Transverse colon (tissue), 4 donors: ENCODE measurements around the gene DPYD. TPM values are rescaled to one million over a fixed set of nuclear protein-coding genes. Genes with fewer than 3 reads are reported as not detected.

Source experiments
- DNase-seq: peaks from one replicate; pipeline ENCODE4 v3.0.0-alpha.2; 2019
- H3K27ac ChIP-seq, 4 donors: fragments of 200-600 bp; sonication (generic); 2 replicates each; pipeline ENCODE4 v1.5.1; 2016 to 2018; ENCODE audit warnings: inconsistent platforms in 4 of 4
- H3K27me3 ChIP-seq: fragments of 200-600 bp; sonication (generic); 2 replicates; pipeline ENCODE4 v1.5.1; 2017; ENCODE audit warnings: inconsistent platforms
- H3K36me3 ChIP-seq, 4 donors: fragments of 200-600 bp; sonication (generic); 2 replicates each; pipeline ENCODE4 v1.5.1; 2017 to 2019; ENCODE audit warnings: inconsistent platforms in 4 of 4
- H3K4me1 ChIP-seq, 4 donors: fragments of 200-600 bp; sonication (generic); 2 replicates each; pipeline ENCODE4 v1.5.1; 2017 to 2020; ENCODE audit warnings: inconsistent platforms in 4 of 4
- H3K4me3 ChIP-seq, 4 donors: fragments of 200-600 bp; sonication (generic); 1 replicate in 1 of 4; 2 replicates in 3 of 4; pipeline versions ENCODE4 v1.5.1 to v1.6.1; 2017 to 2019; ENCODE audit warnings: inconsistent platforms in 4 of 4
- H3K9me3 ChIP-seq, 2 donors: fragments of 200-600 bp; sonication (generic); 2 replicates each; pipeline ENCODE4 v1.5.1; 2017 to 2019; ENCODE audit warnings: inconsistent platforms in 2 of 2
- EP300 ChIP-seq: sonication (generic); formaldehyde crosslinking; IDR thresholded peaks from one replicate; pipeline ENCODE4 v1.6.1; 2017; ENCODE audit warnings: antibody characterized with exemption, low read depth
- POLR2A ChIP-seq: fragments of 450-650 bp; IDR thresholded peaks from one replicate; pipeline ENCODE4 v1.6.1; 2016; ENCODE audit warnings: antibody characterized with exemption, mild to moderate bottlenecking, moderate library complexity
- POLR2AphosphoS5 ChIP-seq, 3 donors: sonication (generic); formaldehyde crosslinking; IDR thresholded peaks; one replicate each; pipeline ENCODE4 v1.6.1; 2016; ENCODE audit warnings: antibody characterized with exemption in 3 of 3
- WGBS, 2 donors: methylation state at CpG; one replicate each; pipeline ENCODE4 v1.1.5; 2018; ENCODE audit warnings: low coverage in 1 of 2; 5-methylcytosine and 5-hydroxymethylcytosine counted together
- in situ Hi-C, 4 donors: fragments of 200-750 bp; cut with MboI; loops; one replicate each; pipeline versions ENCODE4 v1.15.0 to v1.15.1; 2017; ENCODE audit warnings: low sequenced_read_pairs in 3 of 4, low pct_ligation_motif_present in 1 of 4, low pct_unique_long_range_greater_than_20kb in 1 of 4
- intact Hi-C: fragments of 100-400 bp; cut with DNase I; formaldehyde crosslinking; loops from one replicate; pipeline ENCODE4 v1.15.1; 2023; ENCODE audit warnings: low total_unique reads
- total RNA-seq, 4 donors: library from RNA; depleted of rRNA; stranded (reverse); fragments of >200 nt; gene quantifications; one replicate each; pipeline ENCODE4 v1.1.0, GENCODE V29; 2016
- TF ChIP-seq, protein P1 (sequence below), 5 experiments: fragments of 200-600 bp in 3 of 5; fragments of 450-650 bp in 2 of 5; sonication (generic) in 3 of 5; IDR thresholded peaks; 1 replicate in 2 of 5; 2 replicates in 3 of 5; pipeline ENCODE4 v1.5.1; 2016 to 2017; ENCODE audit warnings: antibody characterized with exemption in 5 of 5, inconsistent platforms in 3 of 5, mild to moderate bottlenecking in 2 of 5, moderate library complexity in 1 of 5

The DPYD gene
- total RNA-seq, 4 donors from 2014 or later = 11.2 to 34.8 (median 26.0) TPM

DNA sequence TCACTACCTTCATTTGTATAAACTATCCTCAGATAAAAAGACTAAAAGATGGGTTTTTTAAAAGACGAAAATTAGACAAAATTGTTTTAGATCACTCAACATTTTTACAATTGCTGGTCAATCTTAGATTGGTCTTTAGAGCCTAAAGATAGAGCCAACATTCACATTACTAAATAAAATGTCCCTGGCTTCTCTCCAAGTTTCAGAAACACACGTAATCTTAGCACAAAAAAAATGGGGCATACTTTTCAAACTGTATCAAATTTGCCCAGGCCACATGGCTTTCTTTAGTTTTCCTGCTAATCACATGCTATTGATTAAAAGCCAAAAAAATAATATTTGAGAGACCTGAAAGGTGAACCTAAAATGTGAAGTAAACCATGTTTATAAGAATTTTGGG, 288.1 kb downstream of the DPYD start:
- TF ChIP-seq, protein P1, sequence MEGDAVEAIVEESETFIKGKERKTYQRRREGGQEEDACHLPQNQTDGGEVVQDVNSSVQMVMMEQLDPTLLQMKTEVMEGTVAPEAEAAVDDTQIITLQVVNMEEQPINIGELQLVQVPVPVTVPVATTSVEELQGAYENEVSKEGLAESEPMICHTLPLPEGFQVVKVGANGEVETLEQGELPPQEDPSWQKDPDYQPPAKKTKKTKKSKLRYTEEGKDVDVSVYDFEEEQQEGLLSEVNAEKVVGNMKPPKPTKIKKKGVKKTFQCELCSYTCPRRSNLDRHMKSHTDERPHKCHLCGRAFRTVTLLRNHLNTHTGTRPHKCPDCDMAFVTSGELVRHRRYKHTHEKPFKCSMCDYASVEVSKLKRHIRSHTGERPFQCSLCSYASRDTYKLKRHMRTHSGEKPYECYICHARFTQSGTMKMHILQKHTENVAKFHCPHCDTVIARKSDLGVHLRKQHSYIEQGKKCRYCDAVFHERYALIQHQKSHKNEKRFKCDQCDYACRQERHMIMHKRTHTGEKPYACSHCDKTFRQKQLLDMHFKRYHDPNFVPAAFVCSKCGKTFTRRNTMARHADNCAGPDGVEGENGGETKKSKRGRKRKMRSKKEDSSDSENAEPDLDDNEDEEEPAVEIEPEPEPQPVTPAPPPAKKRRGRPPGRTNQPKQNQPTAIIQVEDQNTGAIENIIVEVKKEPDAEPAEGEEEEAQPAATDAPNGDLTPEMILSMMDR (IDR thresholded peaks at IDR 0.05) = no peak
- TF ChIP-seq EP300 (no peak), POLR2AphosphoS5 (IDR thresholded peaks at IDR 0.05) (no peak), POLR2A (no peak)
- DNase-seq = no peak
- H3K4me1 ChIP-seq = no peaks in the 10 kb centered on the region
- intact Hi-C loops = loop anchor here (5.0 kb wide), 1 partner anchor 425 kb away; no protein-coding TSS in a partner anchor
- H3K4me3 ChIP-seq = no peak overlapping the region
- H3K27me3 ChIP-seq = no peaks in the 10 kb centered on the region
- no peak overlapping the region for H3K27ac ChIP-seq
- in situ Hi-C loops = no loop called here
- H3K36me3 ChIP-seq = no peaks in the 10 kb centered on the region
- 68 to 78% methylated on average over 2 of the region's 2 CpGs for WGBS, 2 donors
- no peaks in the 10 kb centered on the region for H3K9me3 ChIP-seq

GRCh38 chr1:97632075-97632474, 288.8 kb downstream of the DPYD start:
- Histone ChIP-seq H3K36me3 (no peaks in the 10 kb centered on the region), H3K27me3 (no peaks in the 10 kb centered on the region), H3K9me3 (no peaks in the 10 kb centered on the region), H3K4me3 (no peak overlapping the region), H3K4me1 (no peaks in the 10 kb centered on the region), H3K27ac (no peak overlapping the region)
- in situ Hi-C loops (no loop called here), intact Hi-C loops (loop anchor here (5.0 kb wide), 1 partner anchor 425 kb away; no protein-coding TSS in a partner anchor)
- no peak for DNase-seq
- TF ChIP-seq POLR2A = no peak
- TF ChIP-seq POLR2AphosphoS5 (IDR thresholded peaks at IDR 0.05) = no peak
- TF ChIP-seq, protein P1 (IDR thresholded peaks at IDR 0.05) = no peak
- no peak for TF ChIP-seq EP300
- WGBS, 2 donors = 70 to 84% methylated on average over 2 to 4 of the region's 4 CpGs

DNA sequence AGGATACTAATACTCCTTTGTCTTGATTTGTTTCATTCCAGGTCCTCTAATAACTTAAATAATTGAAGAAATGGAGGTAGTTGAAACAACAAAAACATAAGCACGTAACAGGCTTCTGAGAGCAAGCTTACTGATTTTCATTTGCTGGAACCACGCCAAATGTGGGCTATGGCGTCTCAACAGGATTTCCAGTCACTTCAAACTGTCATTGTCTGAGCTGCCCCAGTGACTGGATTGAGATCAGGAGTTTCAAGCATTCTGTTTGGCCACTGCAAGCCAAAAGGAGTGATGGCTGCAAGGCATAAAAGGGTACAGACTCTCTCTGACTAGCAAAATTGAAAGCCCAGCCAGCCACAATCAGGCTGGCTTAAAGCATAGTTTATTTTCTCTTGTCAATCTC, 289.9 kb downstream of the DPYD start:
- Histone ChIP-seq H3K27ac (no peak overlapping the region), H3K36me3 (no peaks in the 10 kb centered on the region), H3K4me1 (no peaks in the 10 kb centered on the region), H3K27me3 (no peaks in the 10 kb centered on the region), H3K9me3 (no peaks in the 10 kb centered on the region), H3K4me3 (no peak overlapping the region)
- DNase-seq = no peak
- in situ Hi-C loops = no loop called here
- TF ChIP-seq EP300 (no peak), POLR2AphosphoS5 (IDR thresholded peaks at IDR 0.05) (no peak), POLR2A (no peak)
- TF ChIP-seq, protein P1 (IDR thresholded peaks at IDR 0.05) = no peak
- whole genome bisulfite sequencing, 2 donors = 61% methylated on average over 3 of the region's 3 CpGs; no CpG with 5 or more reads in 1 of the 2 donors
- intact Hi-C loops = loop anchor here (5.0 kb wide), 1 partner anchor 424 kb away; no protein-coding TSS in a partner anchor

- no peak overlapping the region for H3K4me3 ChIP-seq
- in situ Hi-C loops = no loop called here
- H3K27ac ChIP-seq = no peak overlapping the region
- 50 to 57% methylated on average over 1 of the region's 1 CpG for WGBS, 2 donors
- no peak for DNase-seq
- no peak for TF ChIP-seq POLR2A
- TF ChIP-seq EP300 = no peak
- TF ChIP-seq, protein P1 (IDR thresholded peaks at IDR 0.05) = no peak
- no peak for TF ChIP-seq POLR2AphosphoS5 (IDR thresholded peaks at IDR 0.05)
- no peaks in the 10 kb centered on the region for H3K36me3 ChIP-seq
- no peaks in the 10 kb centered on the region for H3K9me3 ChIP-seq
- no peaks in the 10 kb centered on the region for H3K4me1 ChIP-seq
- H3K27me3 ChIP-seq = no peaks in the 10 kb centered on the region
- intact Hi-C loops = loop anchor here (5.0 kb wide), 1 partner anchor 423 kb away; no protein-coding TSS in a partner anchor
These were observed 290.6 kb downstream of the DPYD start for GRCh38 chr1:97630281-97630680.
